ENCODE results near the gene IFT80.
"Not testable (repeated sequence)": the region's sequence is repeated elsewhere in the genome, so short reads cannot be mapped to it uniquely, and the experiment has no call there.

Gene IFT80

DNA sequence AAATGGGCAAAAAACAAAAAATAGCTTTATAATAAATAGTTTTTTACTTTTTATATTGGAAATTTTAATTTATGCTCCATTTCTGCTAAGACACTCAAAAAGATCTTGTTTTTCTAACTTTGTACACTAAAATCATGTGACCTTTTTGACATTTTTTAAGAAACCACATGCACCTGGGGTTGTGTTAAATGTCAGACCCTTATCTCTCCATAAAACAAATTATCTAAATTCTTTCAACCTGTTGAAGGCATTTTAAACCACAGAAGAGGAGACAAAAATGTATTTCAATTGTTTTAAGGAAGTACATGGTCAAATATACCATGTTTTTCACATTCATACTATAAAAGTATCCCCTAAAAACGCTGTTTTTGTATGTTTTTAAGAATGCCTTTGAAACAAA is 29.2 kb downstream of the IFT80 start:
- DNase-seq (ENCODE audit: low read depth in 2 of 3, low spot score in 2 of 3): no peak

DNA sequence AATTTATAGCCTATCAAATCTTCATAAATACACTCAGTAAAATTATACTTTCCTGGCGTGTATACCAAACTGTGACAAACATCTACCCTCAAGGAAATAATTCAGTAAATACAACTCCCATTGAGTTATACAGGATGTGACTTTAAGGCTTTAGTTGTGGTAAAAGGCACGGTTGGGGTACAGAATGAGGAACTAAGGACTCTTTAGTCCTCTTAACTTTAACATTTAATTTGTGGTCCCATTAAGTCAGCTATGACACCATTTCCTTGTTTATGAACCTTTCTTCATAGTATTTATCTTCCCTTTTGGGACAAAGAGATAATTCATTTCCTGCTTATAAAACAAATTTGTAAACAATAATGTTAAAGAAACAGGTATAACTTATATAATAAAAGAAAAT is 30.2 kb downstream of the IFT80 start:
- no peak for DNase-seq (ENCODE audit: low read depth in 2 of 3, low spot score in 2 of 3)

DNA sequence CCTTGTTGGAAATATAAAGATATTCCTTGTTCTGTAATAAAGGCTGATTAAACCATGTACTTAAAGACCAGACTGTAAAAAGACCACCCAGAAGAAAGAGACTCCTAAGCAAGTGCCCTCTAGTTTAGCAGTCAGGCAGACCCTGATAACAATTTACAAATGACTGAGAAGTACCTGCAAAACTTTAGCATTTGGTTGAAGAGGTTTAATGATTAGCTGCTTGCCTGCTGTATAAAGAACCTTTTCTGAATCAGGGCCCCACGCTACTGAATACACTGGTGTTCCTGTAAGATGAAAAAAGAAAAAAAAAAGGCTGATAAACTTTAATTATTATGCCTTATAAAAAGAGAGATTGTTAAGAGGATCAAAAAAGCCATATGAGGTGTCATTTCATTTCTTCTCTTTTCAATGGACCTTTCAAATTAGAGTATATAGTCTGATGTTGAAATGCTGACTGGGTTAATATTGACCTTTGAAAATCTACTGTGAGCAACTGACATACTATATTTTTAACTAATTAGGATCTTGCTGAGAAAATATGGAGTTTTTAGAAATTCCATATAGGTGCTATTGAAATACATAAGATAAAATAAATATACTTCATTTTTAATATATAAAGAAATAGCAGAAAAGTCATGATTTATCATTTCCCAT is 33.0 kb downstream of the IFT80 start:
- no peak for DNase-seq (ENCODE audit: low read depth in 2 of 3, low spot score in 2 of 3)

DNA sequence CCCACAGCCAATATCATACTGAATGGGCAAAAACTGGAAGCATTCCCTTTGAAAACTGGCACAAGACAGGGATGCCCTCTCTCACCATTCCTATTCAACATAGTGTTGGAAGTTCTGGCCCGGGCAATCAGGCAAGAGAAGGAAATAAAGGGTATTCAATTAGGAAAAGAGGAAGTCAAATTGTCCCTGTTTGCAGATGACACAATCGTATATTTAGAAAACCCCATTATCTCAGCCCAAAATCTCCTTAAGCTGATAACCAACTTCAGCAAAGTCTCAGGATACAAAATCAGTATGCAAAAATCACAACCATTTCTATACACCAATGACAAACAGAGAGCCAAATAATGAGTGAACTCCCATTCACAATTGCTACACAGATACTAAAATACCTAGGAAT is 36.1 kb downstream of the IFT80 start:
- not testable (repeated sequence) for DNase-seq (ENCODE audit: low read depth in 2 of 3, low spot score in 2 of 3)

GRCh38 chr3:160355826-160356225 is 43.2 kb downstream of the IFT80 start:
- no peak for DNase-seq (ENCODE audit: low read depth in 2 of 3, low spot score in 2 of 3)

DNA sequence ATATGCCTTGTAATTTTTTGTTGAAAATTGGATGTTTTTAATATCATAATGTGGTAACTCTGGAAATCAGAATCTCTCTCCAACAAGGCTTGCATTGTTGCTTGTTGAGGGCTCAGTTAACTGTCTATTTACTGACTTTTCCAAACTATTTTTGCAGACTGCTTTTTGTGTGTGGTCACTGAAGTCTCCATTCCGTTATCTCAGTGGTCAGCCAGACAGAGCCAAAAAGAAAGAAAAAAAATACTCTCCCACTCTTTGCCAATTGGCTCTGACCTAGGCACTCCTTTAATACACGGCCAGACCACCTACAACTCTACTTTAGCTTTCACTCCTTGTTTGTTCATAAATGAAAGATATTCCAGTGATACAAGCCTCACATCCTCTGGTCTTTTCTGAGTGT is 52.5 kb downstream of the IFT80 start:
- no peak for DNase-seq (ENCODE audit: low read depth in 2 of 3, low spot score in 2 of 3)

DNA sequence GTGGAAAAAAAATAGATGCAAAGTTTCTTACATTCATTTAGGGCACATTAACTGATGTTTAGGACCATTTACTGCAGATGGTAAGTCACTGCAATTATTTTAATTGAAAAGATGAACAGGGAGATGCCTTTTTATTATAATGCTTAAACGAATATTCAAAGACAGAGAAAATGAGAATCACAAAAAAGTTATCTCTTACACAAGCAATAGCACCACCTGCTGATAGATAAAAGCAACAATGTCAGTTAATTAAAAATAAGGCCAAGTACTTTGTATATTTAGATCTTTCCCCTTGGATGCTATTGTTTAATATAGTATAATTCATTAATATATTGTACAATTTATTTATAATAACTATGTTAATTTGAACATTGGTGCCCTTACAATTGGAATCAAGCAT is 55.9 kb downstream of the IFT80 start:
- DNase-seq (ENCODE audit: low read depth in 2 of 3, low spot score in 2 of 3): no peak

GRCh38 chr3:160340351-160340750 is 58.7 kb downstream of the IFT80 start:
- no peak for DNase-seq (ENCODE audit: low read depth in 2 of 3, low spot score in 2 of 3)

GRCh38 chr3:160331127-160331937 is 67.7 kb downstream of the IFT80 start:
- no peak for DNase-seq (ENCODE audit: low read depth in 2 of 3, low spot score in 2 of 3)

GRCh38 chr3:160330690-160331089 is 68.3 kb downstream of the IFT80 start:
- no peak for DNase-seq (ENCODE audit: low read depth in 2 of 3, low spot score in 2 of 3)

DNA sequence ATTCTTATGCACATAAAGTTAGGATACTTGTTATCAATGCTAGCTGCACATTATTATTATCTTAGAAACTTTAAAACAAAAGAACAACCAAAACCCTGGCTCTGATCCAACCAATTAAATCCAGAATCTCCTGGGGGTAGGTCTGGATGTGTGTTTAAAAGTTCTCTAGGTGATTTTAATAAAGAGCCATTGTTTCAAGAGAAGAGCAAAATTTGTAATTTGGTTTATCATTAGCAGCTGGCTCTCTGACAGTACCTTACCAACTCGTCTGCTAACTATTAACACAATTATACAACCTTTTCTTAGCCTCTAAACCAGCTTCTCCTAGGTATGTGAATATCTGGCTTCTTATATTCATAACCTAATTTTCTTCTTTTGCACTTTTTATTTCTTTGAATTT is 68.9 kb downstream of the IFT80 start:
- DNase-seq (ENCODE audit: low read depth in 2 of 3, low spot score in 2 of 3): no peak

DNA sequence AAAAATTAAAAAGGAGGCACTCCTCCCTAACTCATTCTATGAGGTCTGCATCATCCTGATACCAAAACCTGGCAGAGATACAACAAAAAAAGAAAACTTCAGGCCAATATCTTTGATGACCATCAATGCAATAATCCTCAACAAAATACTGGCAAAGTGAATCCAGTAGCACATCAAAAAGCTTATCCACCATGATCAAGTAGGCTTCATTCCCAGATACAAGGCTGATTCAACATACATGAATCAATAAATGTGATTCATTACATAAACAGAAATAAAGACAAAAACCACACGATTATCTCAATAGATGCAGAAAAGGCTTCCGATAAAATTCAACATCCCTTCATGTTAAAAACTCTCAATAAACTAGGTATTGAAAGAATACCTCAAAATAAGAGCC is 72.7 kb downstream of the IFT80 start:
- not testable (repeated sequence) for DNase-seq (ENCODE audit: low read depth in 2 of 3, low spot score in 2 of 3)

- not testable (repeated sequence) for DNase-seq (ENCODE audit: low read depth in 2 of 3, low spot score in 2 of 3)
These were observed 77.2 kb downstream of the IFT80 start for GRCh38 chr3:160321821-160322220.

DNA sequence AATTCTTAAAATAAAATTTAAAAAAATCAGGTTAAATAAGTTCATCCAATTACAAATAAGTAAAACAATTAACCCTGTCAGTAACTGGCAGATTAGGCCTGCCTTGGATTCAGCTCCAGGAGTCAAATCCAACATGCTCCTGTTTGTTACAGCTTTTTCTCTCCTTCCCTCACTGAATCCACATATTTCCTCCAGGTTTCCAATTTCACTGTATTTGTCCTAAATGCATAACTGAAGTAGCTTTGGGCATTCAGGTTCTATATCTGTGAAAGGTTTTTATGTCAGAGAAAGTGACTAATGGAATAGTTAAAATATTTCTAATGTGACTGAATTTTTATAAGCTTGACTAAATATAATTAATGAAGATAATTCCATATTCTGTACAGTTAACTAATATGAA is 79.7 kb downstream of the IFT80 start:
- DNase-seq (ENCODE audit: low read depth in 2 of 3, low spot score in 2 of 3): no peak

DNA sequence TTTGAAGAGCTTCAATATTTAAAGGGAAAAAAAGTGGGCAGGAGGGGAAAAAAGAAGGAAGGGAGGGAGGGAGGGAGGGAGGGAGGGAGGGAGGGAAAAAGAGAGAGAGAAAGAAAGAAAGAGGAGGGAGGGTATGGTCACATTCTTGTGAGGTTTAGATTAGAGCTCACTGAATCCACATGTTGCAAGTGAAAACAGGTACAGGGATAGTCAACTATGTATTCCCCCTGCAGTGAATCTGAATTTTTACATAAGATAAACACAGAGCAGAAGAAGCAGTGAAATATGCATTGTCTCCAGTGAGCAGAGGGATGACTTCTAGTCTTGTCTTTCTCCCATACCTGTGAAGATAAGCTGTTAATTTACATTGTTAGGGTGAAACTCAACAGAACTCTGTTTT is 84.0 kb downstream of the IFT80 start:
- no peak for DNase-seq (ENCODE audit: low read depth in 2 of 3, low spot score in 2 of 3)

DNA sequence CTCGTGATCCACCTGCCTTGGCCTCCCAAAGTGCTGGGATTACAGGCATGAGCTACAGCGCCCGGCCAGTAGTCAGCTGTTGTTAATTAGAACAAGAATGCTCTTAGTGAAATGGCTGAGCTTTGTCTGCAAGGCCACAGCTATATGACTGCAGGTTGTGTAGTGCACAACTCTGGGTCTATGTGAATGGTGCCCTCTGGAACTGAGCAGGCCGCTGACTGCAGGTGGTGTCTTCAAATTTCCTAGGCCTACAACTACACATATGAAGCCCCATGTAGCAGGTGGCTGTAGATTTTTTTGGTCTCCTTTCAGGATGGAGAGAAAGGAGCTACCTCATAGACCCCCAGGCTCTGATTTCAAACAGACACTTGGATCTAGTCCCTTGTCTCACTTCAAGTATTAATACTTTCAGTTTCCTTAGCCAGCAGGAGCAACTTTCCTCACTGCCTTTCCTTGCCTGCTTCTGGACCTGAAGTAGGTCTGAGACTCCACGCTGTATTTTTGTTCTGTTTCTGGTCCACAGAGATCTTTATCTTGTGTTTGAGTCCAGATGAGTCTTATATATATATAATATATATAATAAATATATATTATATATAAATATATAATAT is 86.9 kb downstream of the IFT80 start:
- DNase-seq (ENCODE audit: low read depth in 2 of 3, low spot score in 2 of 3): no peak

- DNase-seq (ENCODE audit: low read depth in 2 of 3, low spot score in 2 of 3): no peak
These were observed 96.2 kb downstream of the IFT80 start for GRCh38 chr3:160302806-160303205.

DNA sequence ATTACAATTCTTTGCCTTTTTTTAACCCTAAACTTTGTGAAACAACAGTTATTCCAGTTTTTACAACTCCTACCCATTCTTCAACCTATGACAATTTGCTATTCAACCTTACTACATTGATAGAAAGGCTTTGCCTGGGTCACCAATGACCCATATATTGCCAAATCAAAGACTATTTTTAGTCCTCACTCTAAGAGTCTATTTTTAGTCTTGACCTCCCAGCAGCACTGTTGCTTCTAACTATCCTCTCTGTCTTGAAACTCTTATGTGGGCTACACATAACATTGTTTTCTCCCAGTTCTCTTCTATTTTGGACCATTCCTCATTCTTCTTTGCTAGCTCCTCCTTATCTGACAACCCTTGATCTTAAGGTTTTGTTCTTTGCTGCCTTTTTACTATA is 102.4 kb downstream of the IFT80 start:
- DNase-seq (ENCODE audit: low read depth in 2 of 3, low spot score in 2 of 3): no peak

- DNase-seq (ENCODE audit: low read depth in 2 of 3, low spot score in 2 of 3): no peak
These were observed 107.1 kb downstream of the IFT80 start for GRCh38 chr3:160291909-160292299.

- no peak for DNase-seq (ENCODE audit: low read depth in 2 of 3, low spot score in 2 of 3)
These were observed 107.6 kb downstream of the IFT80 start for GRCh38 chr3:160291290-160291908.

DNA sequence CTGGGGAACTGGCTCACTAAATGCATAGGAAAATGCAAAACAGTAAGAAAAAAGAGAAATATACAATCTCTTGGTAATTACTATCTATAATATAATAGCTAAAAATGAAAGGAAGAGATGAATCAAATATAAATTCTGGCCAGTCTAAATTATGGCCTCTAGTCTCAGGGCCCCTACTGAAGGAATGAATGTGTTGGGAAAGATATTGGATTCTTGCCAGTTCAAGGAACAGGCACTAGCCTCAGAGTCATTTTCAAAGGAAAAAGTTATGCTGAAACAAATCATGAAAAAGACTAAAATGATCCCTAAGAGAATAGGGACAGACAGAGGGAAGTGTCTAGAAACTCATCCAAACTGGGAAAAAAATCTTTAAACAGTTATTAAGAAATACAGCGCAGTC is 111.4 kb downstream of the IFT80 start:
- no peak for DNase-seq (ENCODE audit: low read depth in 2 of 3, low spot score in 2 of 3)

- DNase-seq (ENCODE audit: low read depth in 2 of 3, low spot score in 2 of 3): no peak
These were observed 112.8 kb downstream of the IFT80 start for GRCh38 chr3:160286231-160286630.
